Measurements from ENCODE around the gene EDIL3.

GRCh38 chr5:83922699-83923098 lies 462.0 kb downstream of the EDIL3 start:
- no peak for TF ChIP-seq EZH2 (IDR thresholded peaks at IDR 0.05)
- TF ChIP-seq POLR2AphosphoS5 (IDR thresholded peaks at IDR 0.05; ENCODE audit: borderline replicate concordance, low read depth, low read length): no peak
